Duodenal mucosa (tissue), 2 donors: Measurements from ENCODE around the gene DDX42.

Source experiments
- H3K27ac ChIP-seq: one replicate; pipeline ENCODE4 v1.7.0; 2013; ENCODE audit warnings: low read depth, low read length
- H3K27me3 ChIP-seq, 2 donors: one replicate each; pipeline ENCODE4 v1.7.0; 2013; ENCODE audit warnings: low read length in 2 of 2, control low read depth in 1 of 2; ENCODE audit not compliant: insufficient read depth in 2 of 2, control insufficient read depth in 1 of 2
- H3K36me3 ChIP-seq, 2 donors: one replicate each; pipeline ENCODE4 v1.7.0; 2013; ENCODE audit warnings: low read length in 2 of 2, control low read depth in 1 of 2; ENCODE audit not compliant: insufficient read depth in 2 of 2, control insufficient read depth in 1 of 2
- H3K4me1 ChIP-seq, 2 donors: one replicate each; pipeline ENCODE4 v1.7.0; 2013; ENCODE audit warnings: low read length in 2 of 2, control low read depth in 1 of 2; ENCODE audit not compliant: insufficient read depth in 2 of 2, control insufficient read depth in 1 of 2
- H3K4me3 ChIP-seq, 2 donors: one replicate each; pipeline ENCODE4 v1.7.0; 2013; ENCODE audit warnings: low read length in 2 of 2, low read depth in 1 of 2
- H3K9ac ChIP-seq, 2 donors: one replicate each; pipeline ENCODE4 v1.7.0; 2013; ENCODE audit warnings: low read length in 2 of 2, low read depth in 1 of 2
- H3K9me3 ChIP-seq, 2 donors: one replicate each; pipeline ENCODE4 v1.7.0; 2013; ENCODE audit warnings: low read length in 2 of 2, control low read depth in 1 of 2; ENCODE audit not compliant: control insufficient read depth in 1 of 2

The DDX42 gene

GRCh38 chr17:63774141-63774968 is at the start of gene DDX42:
DDX42 (plus strand) TSS chr17:63774170; CDS start chr17:63787050, 12,880 bp downstream.
- Histone ChIP-seq H3K36me3 (peaks cover 7 to 18% of the 10 kb centered on the region in 2 donors), H3K4me3 (peak within 1 kb of the TSS; percentile 91 to 93), H3K9me3 (no peaks in the 10 kb centered on the region), H3K9ac (peak within 1 kb of the TSS; percentile 95 to 97), H3K27me3 (no peaks in the 10 kb centered on the region), H3K27ac (peak within 1 kb of the TSS; percentile 98), H3K4me1 (peaks cover 18 to 24% of the 10 kb centered on the region in 2 donors)

- no peaks in the 10 kb centered on the region for H3K9me3 ChIP-seq
- H3K27me3 ChIP-seq, result no peaks in the 10 kb centered on the region
- no peak overlapping the region for H3K27ac ChIP-seq
- H3K9ac ChIP-seq, result no peak overlapping the region
- H3K4me1 ChIP-seq, result peaks cover 4 to 6% of the 10 kb centered on the region in 2 donors
- no peaks in the 10 kb centered on the region for H3K36me3 ChIP-seq
- H3K4me3 ChIP-seq, result no peak overlapping the region
Measured at GRCh38 chr17:63735691-63736090, 38.3 kb upstream of the DDX42 start.

GRCh38 chr17:63740464-63741142 is 33.4 kb upstream of the DDX42 start:
- Histone ChIP-seq H3K27ac (peak overlapping the region; percentile 94), H3K9ac (peak overlapping the region; percentile 85 to 96)

GRCh38 chr17:63741143-63741407 is 32.9 kb upstream of the DDX42 start:
- H3K4me3 ChIP-seq, result peak overlapping the region; percentile 91
- peaks cover 6 to 7% of the 10 kb centered on the region in 2 donors for H3K36me3 ChIP-seq
- H3K27me3 ChIP-seq, result no peaks in the 10 kb centered on the region
- peaks cover 6 to 10% of the 10 kb centered on the region in 2 donors for H3K4me1 ChIP-seq
- H3K27ac ChIP-seq, result peak overlapping the region; percentile 94
- H3K9ac ChIP-seq, result peak overlapping the region; percentile 85 to 96
- H3K9me3 ChIP-seq, result no peaks in the 10 kb centered on the region

More at GRCh38 chr17:63740464-63741142, 33.4 kb upstream of the DDX42 start:
- peaks cover 2 to 3% of the 10 kb centered on the region in 2 donors for H3K36me3 ChIP-seq
- no peaks in the 10 kb centered on the region for H3K27me3 ChIP-seq
- H3K4me1 ChIP-seq, result peaks cover 6 to 10% of the 10 kb centered on the region in 2 donors
- no peaks in the 10 kb centered on the region for H3K9me3 ChIP-seq
- H3K4me3 ChIP-seq, result peak overlapping the region; percentile 91

- H3K27me3 ChIP-seq, result no peaks in the 10 kb centered on the region
- peak within 1 kb of the TSS; percentile 85 to 96 for H3K9ac ChIP-seq
- no peaks in the 10 kb centered on the region for H3K9me3 ChIP-seq
- H3K36me3 ChIP-seq, result peaks cover 8 to 13% of the 10 kb centered on the region in 2 donors
- peaks cover 6 to 10% of the 10 kb centered on the region in 2 donors for H3K4me1 ChIP-seq
- peak within 1 kb of the TSS; percentile 94 for H3K27ac ChIP-seq
- peak within 1 kb of the TSS; percentile 91 for H3K4me3 ChIP-seq
Measured at GRCh38 chr17:63741408-63742173, 32.4 kb upstream of the DDX42 start, which contains the start of gene STRADA. STRADA (minus strand) TSS chr17:63741799; CDS start chr17:63728369, 13,430 bp downstream.

- H3K4me3 ChIP-seq, result no peak overlapping the region
- peaks cover 31 to 72% of the 10 kb centered on the region in 2 donors for H3K36me3 ChIP-seq
- H3K4me1 ChIP-seq, result no peaks in the 10 kb centered on the region
- H3K9ac ChIP-seq, result no peak overlapping the region
- no peak overlapping the region for H3K27ac ChIP-seq
- H3K27me3 ChIP-seq, result no peaks in the 10 kb centered on the region
- no peaks in the 10 kb centered on the region for H3K9me3 ChIP-seq
Measured at GRCh38 chr17:63751806-63752205, 22.2 kb upstream of the DDX42 start.

GRCh38 chr17:63752707-63753106 is 21.3 kb upstream of the DDX42 start:
- H3K4me3 ChIP-seq, result no peak overlapping the region
- no peak overlapping the region for H3K9ac ChIP-seq
- no peaks in the 10 kb centered on the region for H3K27me3 ChIP-seq
- H3K9me3 ChIP-seq, result no peaks in the 10 kb centered on the region
- no peaks in the 10 kb centered on the region for H3K4me1 ChIP-seq
- peaks cover 33 to 73% of the 10 kb centered on the region in 2 donors for H3K36me3 ChIP-seq
- no peak overlapping the region for H3K27ac ChIP-seq

- no peak overlapping the region for H3K9ac ChIP-seq
- H3K4me3 ChIP-seq, result no peak overlapping the region
- H3K27me3 ChIP-seq, result no peaks in the 10 kb centered on the region
- H3K27ac ChIP-seq, result no peak overlapping the region
- H3K9me3 ChIP-seq, result no peaks in the 10 kb centered on the region
- peaks cover 36 to 74% of the 10 kb centered on the region in 2 donors for H3K36me3 ChIP-seq
- H3K4me1 ChIP-seq, result no peaks in the 10 kb centered on the region
Measured at GRCh38 chr17:63753215-63753614, 20.8 kb upstream of the DDX42 start.

GRCh38 chr17:63754046-63754445 is 19.9 kb upstream of the DDX42 start:
- no peak overlapping the region for H3K4me3 ChIP-seq
- H3K9ac ChIP-seq, result no peak overlapping the region
- no peak overlapping the region for H3K27ac ChIP-seq
- no peaks in the 10 kb centered on the region for H3K27me3 ChIP-seq
- H3K4me1 ChIP-seq, result no peaks in the 10 kb centered on the region
- H3K36me3 ChIP-seq, result peaks cover 33 to 76% of the 10 kb centered on the region in 2 donors
- H3K9me3 ChIP-seq, result no peaks in the 10 kb centered on the region
